CD4-positive, alpha-beta T cell (primary cell): ENCODE data around the gene SPTBN1. TPM values are rescaled to one million over a fixed set of nuclear protein-coding genes. Genes with fewer than 3 reads are reported as not detected.

Experiments used
- ATAC-seq: fragments of 200-7000 bp; cut with Tn5 transposase; one replicate; pipeline ENCODE4 v1.10.0; 2022; ENCODE audit warnings: mild to moderate bottlenecking; ENCODE audit not compliant: poor library complexity
- CTCF ChIA-PET: fragments of 350-600 bp; sonication (Branson Sonifier 250); formaldehyde crosslinking; loops from one replicate; lab custom pipeline; 2021; ENCODE audit warnings: antibody characterized with exemption, inconsistent platforms; lab: Charles Lee
- POLR2A ChIA-PET: fragments of 350-600 bp; sonication (Branson Sonifier 250); formaldehyde crosslinking; loops from one replicate; lab custom pipeline; 2021; ENCODE audit warnings: antibody characterized with exemption, inconsistent platforms; lab: Charles Lee
- DNase-seq, 14 experiments: peaks; one replicate each; pipeline ENCODE4 v3.0.0-alpha.2; 2013 to 2020; ENCODE audit warnings: mixed read lengths in 2 of 14
- H3K27ac ChIP-seq, 2 donors: one replicate each; pipeline versions ENCODE4 v1.5.1 to v1.7.0; 2013; ENCODE audit warnings: low read length in 2 of 2, low read depth in 1 of 2, mild to moderate bottlenecking in 1 of 2
- H3K27me3 ChIP-seq, 2 experiments: 1 replicate in 1 of 2; 2 replicates in 1 of 2; pipeline versions ENCODE4 v1.6.1 to v1.7.0; 2013; ENCODE audit warnings: low read length in 2 of 2, control low read depth in 1 of 2, mild to moderate bottlenecking in 1 of 2, moderate library complexity in 1 of 2; ENCODE audit not compliant: insufficient read depth in 2 of 2, control insufficient read depth in 1 of 2
- H3K36me3 ChIP-seq: one replicate; pipeline ENCODE4 v1.6.1; 2013; ENCODE audit warnings: low read length, control low read depth; ENCODE audit not compliant: insufficient read depth
- H3K4me1 ChIP-seq: one replicate; pipeline ENCODE4 v1.6.1; 2013; ENCODE audit warnings: low read length, control low read depth; ENCODE audit not compliant: insufficient read depth
- H3K4me3 ChIP-seq: one replicate; pipeline ENCODE4 v1.5.1; 2013; ENCODE audit warnings: mild to moderate bottlenecking, low read length, moderate library complexity
- H3K9me3 ChIP-seq, 2 experiments: 1 replicate in 1 of 2; 2 replicates in 1 of 2; pipeline versions ENCODE4 v1.6.1 to v1.7.0; 2013; ENCODE audit warnings: low read length in 2 of 2, mild to moderate bottlenecking in 2 of 2, control low read depth in 1 of 2, moderate library complexity in 1 of 2; ENCODE audit not compliant: control insufficient read depth in 1 of 2, insufficient read depth in 1 of 2
- H3K27ac Mint-ChIP-seq: one replicate; pipeline ENCODE4 v1.8.0; 2020; ENCODE audit warnings: mixed read lengths
- H3K27me3 Mint-ChIP-seq: one replicate; pipeline ENCODE4 v1.8.0; 2021; ENCODE audit warnings: mixed read lengths
- H3K36me3 Mint-ChIP-seq: one replicate; pipeline ENCODE4 v1.8.0; 2021; ENCODE audit warnings: low read depth, mixed read lengths
- H3K4me1 Mint-ChIP-seq: one replicate; pipeline ENCODE4 v1.8.0; 2021; ENCODE audit warnings: low read depth, mixed read lengths
- H3K4me3 Mint-ChIP-seq: one replicate; pipeline ENCODE4 v1.8.0; 2020; ENCODE audit warnings: mild to moderate bottlenecking, mixed read lengths
- H3K9me3 Mint-ChIP-seq: one replicate; pipeline ENCODE4 v1.8.0; 2020; ENCODE audit warnings: mixed read lengths
- intact Hi-C, 2 experiments: fragments of 100-400 bp; cut with DNase I in 1 of 2; cut with micrococcal nuclease in 1 of 2; formaldehyde crosslinking; loops; one replicate each; pipeline versions ENCODE4 v1.15.1 to v1.9.0; 2023 to 2025; cut with DNase I, micrococcal nuclease
- total RNA-seq, 174 experiments: library from RNA in 2 of 174; stranded (reverse) in 2 of 174; gene quantifications; one replicate each; pipeline ENCODE4 v1.2.3 and lab custom pipeline; 2021 to 2026
- TF ChIP-seq, protein P1 (sequence below): fragments of 200-600 bp; IDR thresholded peaks from one replicate; pipeline ENCODE4 v1.8.0; 2022; ENCODE audit warnings: antibody characterized with exemption, mild to moderate bottlenecking

Gene SPTBN1
- total RNA-seq, 2 experiments from 2014 or later = 156 to 166 TPM

DNA sequence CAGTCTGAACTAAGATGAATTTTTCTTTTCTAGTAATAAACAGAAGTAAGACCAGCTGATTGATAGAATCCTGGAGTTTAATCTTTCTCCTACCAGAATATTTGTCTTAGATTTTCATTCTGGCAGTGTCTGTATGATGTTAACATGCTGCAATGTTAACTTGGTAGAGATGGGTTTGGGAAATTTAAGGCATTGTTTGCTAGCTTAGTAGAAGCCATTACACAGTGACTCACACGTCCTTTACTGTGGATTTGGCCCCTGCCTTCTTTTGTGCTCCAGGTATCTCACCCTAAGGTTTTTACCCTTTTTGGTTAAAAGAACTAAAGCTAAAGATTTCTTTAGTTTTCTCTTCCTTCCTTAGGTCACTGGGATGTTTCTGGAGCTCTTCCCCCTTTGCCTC, 84.1 kb downstream of the SPTBN1 start:
- H3K9me3 Mint-ChIP-seq = no peaks in the 10 kb centered on the region
- DNase-seq (no peak), ATAC-seq (no peak)
- no peaks in the 10 kb centered on the region for H3K4me1 Mint-ChIP-seq
- H3K27ac Mint-ChIP-seq = no peak overlapping the region
- ChIA-PET POLR2A (interaction anchor here (0.6 kb wide), 1 partner anchor 14 kb away, joined by 3 read pairs; no protein-coding TSS in a partner anchor), CTCF (no interaction called here)
- H3K4me3 Mint-ChIP-seq = no peak overlapping the region
- Histone ChIP-seq H3K4me1 (no peaks in the 10 kb centered on the region), H3K36me3 (no peaks in the 10 kb centered on the region), H3K27me3 (no peaks in the 10 kb centered on the region), H3K27ac (no peak overlapping the region), H3K4me3 (no peak overlapping the region), H3K9me3 (no peaks in the 10 kb centered on the region)
- TF ChIP-seq, protein P1, sequence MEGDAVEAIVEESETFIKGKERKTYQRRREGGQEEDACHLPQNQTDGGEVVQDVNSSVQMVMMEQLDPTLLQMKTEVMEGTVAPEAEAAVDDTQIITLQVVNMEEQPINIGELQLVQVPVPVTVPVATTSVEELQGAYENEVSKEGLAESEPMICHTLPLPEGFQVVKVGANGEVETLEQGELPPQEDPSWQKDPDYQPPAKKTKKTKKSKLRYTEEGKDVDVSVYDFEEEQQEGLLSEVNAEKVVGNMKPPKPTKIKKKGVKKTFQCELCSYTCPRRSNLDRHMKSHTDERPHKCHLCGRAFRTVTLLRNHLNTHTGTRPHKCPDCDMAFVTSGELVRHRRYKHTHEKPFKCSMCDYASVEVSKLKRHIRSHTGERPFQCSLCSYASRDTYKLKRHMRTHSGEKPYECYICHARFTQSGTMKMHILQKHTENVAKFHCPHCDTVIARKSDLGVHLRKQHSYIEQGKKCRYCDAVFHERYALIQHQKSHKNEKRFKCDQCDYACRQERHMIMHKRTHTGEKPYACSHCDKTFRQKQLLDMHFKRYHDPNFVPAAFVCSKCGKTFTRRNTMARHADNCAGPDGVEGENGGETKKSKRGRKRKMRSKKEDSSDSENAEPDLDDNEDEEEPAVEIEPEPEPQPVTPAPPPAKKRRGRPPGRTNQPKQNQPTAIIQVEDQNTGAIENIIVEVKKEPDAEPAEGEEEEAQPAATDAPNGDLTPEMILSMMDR = no peak
- no peaks in the 10 kb centered on the region for H3K27me3 Mint-ChIP-seq
- intact Hi-C loops = no loop called here
- H3K36me3 Mint-ChIP-seq = no peaks in the 10 kb centered on the region

DNA sequence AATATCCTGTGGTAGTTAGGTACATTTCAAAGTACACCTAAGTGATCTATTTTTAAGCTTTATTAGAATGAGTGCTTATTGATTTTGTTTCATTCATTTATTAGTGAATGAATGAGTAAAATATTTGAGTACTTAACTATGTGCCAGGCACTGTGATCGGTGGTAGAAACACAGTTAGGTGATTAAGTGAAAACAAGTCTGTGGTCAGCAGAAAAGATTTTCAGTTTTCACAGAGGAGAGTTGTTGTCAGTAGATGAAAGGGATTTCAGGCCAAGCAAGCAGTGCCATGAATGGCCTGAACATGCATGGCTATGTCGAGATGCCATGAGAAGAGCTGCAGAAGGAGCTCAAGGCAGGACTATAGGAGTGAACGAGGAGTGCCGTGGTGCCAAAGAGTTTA, 85.9 kb downstream of the SPTBN1 start:
- Histone ChIP-seq H3K4me3 (no peak overlapping the region), H3K4me1 (no peaks in the 10 kb centered on the region), H3K9me3 (no peaks in the 10 kb centered on the region), H3K27me3 (no peaks in the 10 kb centered on the region), H3K36me3 (no peaks in the 10 kb centered on the region), H3K27ac (no peak overlapping the region)
- ChIA-PET POLR2A (no interaction called here), CTCF (no interaction called here)
- Mint-ChIP-seq H3K27me3 (no peaks in the 10 kb centered on the region), H3K27ac (no peak overlapping the region), H3K4me3 (no peak overlapping the region), H3K4me1 (no peaks in the 10 kb centered on the region), H3K36me3 (no peaks in the 10 kb centered on the region), H3K9me3 (no peaks in the 10 kb centered on the region)
- ATAC-seq = no peak
- intact Hi-C loops = no loop called here
- TF ChIP-seq, protein P1 = no peak
- DNase-seq = no peak

DNA sequence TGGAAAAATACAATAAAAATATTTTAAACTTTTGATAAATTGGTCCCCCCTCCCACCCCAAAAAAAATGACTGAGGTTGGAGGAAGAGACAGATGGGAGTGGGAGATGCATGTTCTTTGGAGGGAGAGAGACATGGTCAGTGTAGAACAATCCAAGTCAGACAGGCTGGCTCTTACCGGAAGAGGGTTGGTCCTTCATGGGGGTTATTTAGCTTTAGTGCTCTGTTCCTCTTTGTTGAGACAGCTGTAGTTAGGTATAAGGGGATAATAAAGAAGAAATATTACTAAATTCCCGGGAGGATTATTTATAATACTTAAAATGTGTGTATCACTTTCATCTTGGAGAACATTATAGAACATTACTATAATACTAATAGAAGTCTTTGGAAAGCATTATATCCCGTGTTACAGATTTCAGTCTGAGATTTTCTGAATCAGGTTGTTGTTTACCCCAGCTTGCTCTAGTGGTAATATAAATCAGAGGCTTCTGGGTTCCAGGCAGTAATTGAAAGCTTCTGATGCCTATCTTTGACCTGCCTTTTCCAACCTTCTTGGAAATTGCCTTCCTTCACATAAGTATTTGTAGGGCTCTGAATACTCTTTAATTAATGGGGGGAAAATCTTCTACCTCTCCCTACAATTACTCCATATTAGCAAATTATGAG, 87.7 kb downstream of the SPTBN1 start:
- H3K4me1 ChIP-seq = no peaks in the 10 kb centered on the region
- POLR2A ChIA-PET = no interaction called here
- H3K27ac ChIP-seq = no peak overlapping the region
- H3K36me3 ChIP-seq = no peaks in the 10 kb centered on the region
- no peak for ATAC-seq
- Mint-ChIP-seq H3K36me3 (no peaks in the 10 kb centered on the region), H3K27ac (no peak overlapping the region), H3K27me3 (no peaks in the 10 kb centered on the region), H3K4me1 (no peaks in the 10 kb centered on the region), H3K4me3 (no peak overlapping the region), H3K9me3 (no peaks in the 10 kb centered on the region)
- no peaks in the 10 kb centered on the region for H3K9me3 ChIP-seq
- CTCF ChIA-PET = no interaction called here
- TF ChIP-seq, protein P1 = no peak
- DNase-seq = no peak
- H3K27me3 ChIP-seq = no peaks in the 10 kb centered on the region
- intact Hi-C loops = no loop called here
- H3K4me3 ChIP-seq = no peak overlapping the region
